K562 (cell line): ENCODE data around the gene WASF2. TPM values are rescaled to one million over a fixed set of nuclear protein-coding genes. Genes with fewer than 3 reads are reported as not detected.
"Not testable (repeated sequence)": the region's sequence is repeated elsewhere in the genome, so short reads cannot be mapped to it uniquely, and the experiment has no call there.

Source experiments
- ATAC-seq: fragments of 200-7000 bp; cut with Tn5 transposase; 3 replicates; pipeline ENCODE4 v1.9.1; 2020; ENCODE audit warnings: moderate library complexity
- BruUV-seq: library from RNA; stranded (reverse); fragments of 400-500 nt; replicated peaks from 2 replicates; lab custom pipeline; 2021; lab: Mats Ljungman, UMichigan
- CTCF ChIA-PET: fragments of 300-600 bp; formaldehyde crosslinking; extraction: SDS; loops from one replicate; lab custom pipeline; 2021; ENCODE audit warnings: low intra/inter-chr PET ratio; lab: Yijun Ruan, JAX
- POLR2A ChIA-PET: fragments of 300-600, 350-650 bp; sonication (Branson Sonifier 250); formaldehyde crosslinking; extraction: SDS; loops from one replicate; lab custom pipeline; 2021; ENCODE audit warnings: antibody characterized with exemption, inconsistent platforms; lab: Yijun Ruan, JAX
- DNase-seq, 4 experiments: peaks; one replicate each; pipeline versions ENCODE4 v3.0.0 to v3.0.0-alpha.2; 2011 to 2018; ENCODE audit warnings: low spot score in 3 of 4, mixed read lengths in 3 of 4; ENCODE audit errors: extremely low read depth in 1 of 4
- FAIRE-seq: peaks from 2 replicates; lab custom pipeline; 2011; peaks lifted over from hg19 to GRCh38; lab: Jason Lieb, UNC
- H2AFZ ChIP-seq: 2 replicates; pipeline ENCODE4 v1.6.0; 2011; ENCODE audit warnings: low read depth, low read length, control low read depth, inconsistent platforms
- H3K27ac ChIP-seq: fragments of 200-600 bp; 3 replicates; pipeline ENCODE4 v1.8.0; 2011; ENCODE audit warnings: low read depth, mild to moderate bottlenecking, control low read depth, inconsistent platforms, low read length, moderate library complexity, mixed read lengths; ENCODE audit errors: extremely low read depth
- H3K27me3 ChIP-seq, 2 experiments: fragments of 300-600 bp in 1 of 2; 2 replicates in 1 of 2; 3 replicates in 1 of 2; pipeline versions ENCODE4 v1.6.0 to v1.8.0; 2011; ENCODE audit warnings: inconsistent platforms in 2 of 2, low read length in 2 of 2, mild to moderate bottlenecking in 1 of 2, mixed read lengths in 1 of 2, moderate library complexity in 1 of 2; ENCODE audit not compliant: control insufficient read depth in 2 of 2, insufficient read depth in 2 of 2
- H3K36me3 ChIP-seq: fragments of 300-600 bp; 3 replicates; pipeline ENCODE4 v1.8.0; 2011; ENCODE audit warnings: mild to moderate bottlenecking, low read length, inconsistent platforms; ENCODE audit not compliant: control insufficient read depth, insufficient read depth
- H3K4me1 ChIP-seq, 2 experiments: fragments of 200-600 bp in 1 of 2; replicated peaks in 1 of 2; 2 replicates in 1 of 2; 3 replicates in 1 of 2; pipeline versions ENCODE4 v1.5.1 to v1.8.0; 2011; ENCODE audit warnings: inconsistent platforms in 2 of 2, low read length in 2 of 2, mild to moderate bottlenecking in 1 of 2, mixed read lengths in 1 of 2, moderate library complexity in 1 of 2; ENCODE audit not compliant: control insufficient read depth in 2 of 2, insufficient read depth in 2 of 2
- H3K4me2 ChIP-seq: 2 replicates; pipeline ENCODE4 v1.6.1; 2011; ENCODE audit warnings: low read length, control low read depth, inconsistent platforms, mixed read lengths; ENCODE audit not compliant: insufficient read depth
- H3K4me3 ChIP-seq: fragments of 200-600 bp; sonication (generic), shearing (Covaris generic); 2 replicates; pipeline ENCODE4 v1.5.1; 2016; ENCODE audit warnings: control low read depth, inconsistent platforms
- H3K79me2 ChIP-seq: fragments of 200-600 bp; 3 replicates; pipeline ENCODE4 v1.8.0; 2011; ENCODE audit warnings: low read length, inconsistent platforms; ENCODE audit not compliant: control insufficient read depth, insufficient read depth
- H3K9ac ChIP-seq, 2 experiments: 2 replicates each; pipeline versions ENCODE4 v1.6.0 to v1.6.1; 2011; ENCODE audit warnings: low read depth in 2 of 2, low read length in 2 of 2, control low read depth in 1 of 2, inconsistent platforms in 1 of 2, mild to moderate bottlenecking in 1 of 2, mixed read lengths in 1 of 2; ENCODE audit not compliant: insufficient read depth in 1 of 2
- H3K9me1 ChIP-seq: one replicate; pipeline ENCODE4 v1.6.0; 2011; ENCODE audit warnings: inconsistent platforms, mild to moderate bottlenecking, low read length, moderate library complexity; ENCODE audit not compliant: control insufficient read depth, insufficient read depth
- H3K9me3 ChIP-seq: replicated peaks from 2 replicates; pipeline ENCODE4 v1.5.1; 2011; ENCODE audit warnings: low read depth, low read length, inconsistent platforms; ENCODE audit not compliant: control insufficient read depth, insufficient read depth
- H4K20me1 ChIP-seq: replicated peaks from 2 replicates; pipeline ENCODE4 v1.6.1; 2011; ENCODE audit warnings: low read length, inconsistent platforms, mixed read lengths; ENCODE audit not compliant: control insufficient read depth, insufficient read depth
- BRD4 ChIP-seq: fragments of 200-600 bp; sonication (generic); IDR thresholded peaks from 2 replicates; pipeline ENCODE4 v1.6.1; 2017; ENCODE audit warnings: inconsistent platforms
- CTCF ChIP-seq, 3 experiments: IDR thresholded peaks in 2 of 3; conservative IDR thresholded peaks in 1 of 3; 2 replicates each; pipeline ENCODE4 v1.5.1; 2011 to 2012; ENCODE audit warnings: low read length in 3 of 3, mild to moderate bottlenecking in 3 of 3, control low read depth in 2 of 3, improper control_type of control experiment in 1 of 3, inconsistent platforms in 1 of 3, low read depth in 1 of 3, mixed read lengths in 1 of 3, moderate library complexity in 1 of 3; ENCODE audit not compliant: insufficient read depth in 2 of 3
- KAT7 ChIP-seq: sonication (generic); formaldehyde crosslinking; IDR thresholded peaks from 2 replicates; pipeline ENCODE4 v1.8.0; 2022; ENCODE audit warnings: missing genetic modification reagents, mild to moderate bottlenecking, borderline replicate concordance
- NFRKB ChIP-seq: fragments of 450-650 bp; IDR thresholded peaks from 2 replicates; pipeline ENCODE4 v1.6.1; 2016; ENCODE audit warnings: low read depth
- POLR2A ChIP-seq: fragments of 450-650 bp; conservative IDR thresholded peaks from 2 replicates; pipeline ENCODE4 v1.6.1; 2016
- RBM22 ChIP-seq: fragments of 200-400 bp; formaldehyde crosslinking; IDR thresholded peaks from 2 replicates; pipeline ENCODE4 v1.6.1; 2018; ENCODE audit warnings: low read length, low read depth; ENCODE audit not compliant: poor library complexity, severe bottlenecking
- ZBTB33 ChIP-seq: sonication (generic); formaldehyde crosslinking; IDR thresholded peaks from 2 replicates; pipeline ENCODE4 v1.8.1; 2023; ENCODE audit warnings: mild to moderate bottlenecking, missing genetic modification reagents
- WGBS: fragments of 100-300 bp; shearing (Covaris generic); methylation state at CpG from one replicate; pipeline ENCODE4 v1.1.6; 2016; ENCODE audit warnings: low coverage, mixed read lengths; ENCODE audit not compliant: insufficient coverage; ENCODE audit errors: missing lambda C conversion rate; 5-methylcytosine and 5-hydroxymethylcytosine counted together
- in situ Hi-C: fragments of 300-500 bp; cut with MboI; formaldehyde crosslinking; loops from 4 replicates; pipeline ENCODE4 v1.15.0; 2018; ENCODE audit warnings: inconsistent platforms, mixed read lengths
- intact Hi-C: fragments of 100-400 bp; cut with micrococcal nuclease; formaldehyde crosslinking; loops from 2 replicates; pipeline ENCODE4 v1.14.2; 2022
- polyA plus RNA-seq, 8 experiments: library from polyadenylated mRNA; depleted of rRNA in 4 of 8; stranded (reverse) in 5 of 8; unstranded in 3 of 8; fragments of >200 nt; fragmentation: Nextera tagmentation in 2 of 8; fragmentation: Illumina TruSeq in 1 of 8; extraction: Ambion mirVana in 2 of 8; extraction: Trizol in 1 of 8; gene quantifications; 2 replicates each; pipeline versions ENCODE4 v1.2.1 to v1.2.3, GENCODE V29; 2011 to 2014; ENCODE audit warnings: inconsistent platforms in 1 of 8, missing spikeins in 1 of 8
- total RNA-seq, 7 experiments: library from RNA; depleted of rRNA in 6 of 7; stranded (reverse); fragments of >200 nt in 6 of 7; fragmentation: Illumina TruSeq in 2 of 7; extraction: Trizol in 2 of 7; gene quantifications; 2 replicates each; pipeline versions ENCODE4 v1.2.1 to v1.2.3, GENCODE V29; 2011 to 2021; ENCODE audit warnings: low replicate concordance in 1 of 7

Gene WASF2
- total and polyA plus RNA-seq, 9 of the 15 experiments (the other 6 are each of a cell fraction or from before 2014, with no cell fraction given): 8.2 to 163 (median 31.2) TPM

GRCh38 chr1:27406362-27406680, 83.6 kb downstream of the WASF2 start (continued):
- TF ChIP-seq BRD4: no peak
- no peak for TF ChIP-seq NFRKB
- no peak for TF ChIP-seq KAT7 (CRISPR knock-in tag)

- not testable (repeated sequence) for H3K27me3 ChIP-seq, H3K4me2 ChIP-seq
- peaks cover 0 to 12% of the 10 kb centered on the region in 2 experiments; a peak in 2 of 5 replicates for H3K4me1 ChIP-seq
- ATAC-seq: peak; percentile 22
- TF ChIP-seq CTCF (IDR thresholded peaks at IDR 0.05 in 2 of 3, conservative IDR thresholded peaks at IDR 0.05 in 1 of 3; ENCODE audit: insufficient read depth in 2 of 3, low read depth in 1 of 3, low read length in 3 of 3) (0 out of 6 replicates have a peak, but pooled peaks of 1 of the 3 experiments have one; percentile 12), RBM22 (peak; percentile 42), POLR2A (0 out of 2 replicates have a peak, but pooled peaks have one; percentile 16), ZBTB33 (CRISPR knock-in tag) (peak; percentile 99)
- TF ChIP-seq, all 486 proteins: peak for 4; not testable (repeated sequence) for 482
- FAIRE-seq, BruUV-seq, H3K79me2 ChIP-seq, H3K27ac ChIP-seq, H3K9me3 ChIP-seq, CTCF ChIA-PET, H4K20me1 ChIP-seq, H3K4me3 ChIP-seq, in situ Hi-C loops, intact Hi-C loops, H3K9me1 ChIP-seq, DNase-seq, H2AFZ ChIP-seq: not testable (repeated sequence)
- WGBS: 88% methylated on average over 15 of the region's 18 CpGs
- POLR2A ChIA-PET: interaction anchor here (0.5 to 2.2 kb wide), 5 partner anchors 8 to 1706 kb away, joined by 3 to 11 read pairs (median 3); no protein-coding TSS in a partner anchor
- Histone ChIP-seq H3K9ac (peak overlapping the region in 1 of 2 experiments; percentile 53; a peak in 1 of 4 replicates), H3K36me3 (peaks cover 58% of the 10 kb centered on the region)
Observed at GRCh38 chr1:27405598-27406361, 84.2 kb downstream of the WASF2 start.
